PC-3 (cell line): ENCODE data around the gene AMN.

Source experiments
- CTCF ChIP-seq: fragments of 300-600 bp; sonication (generic); conservative IDR thresholded peaks from 2 replicates; pipeline ENCODE4 v1.5.1; 2017; ENCODE audit warnings: antibody characterized with exemption, low read depth, mild to moderate bottlenecking, low read length
- EZH2 ChIP-seq: fragments of 300-600 bp; sonication (generic); IDR thresholded peaks from one replicate; pipeline ENCODE4 v1.6.1; 2017; ENCODE audit warnings: antibody characterized with exemption, mild to moderate bottlenecking, low read length; ENCODE audit not compliant: unreplicated experiment

GRCh38 chr14:102875652-102876051 is 46.8 kb upstream of the AMN start:
- TF ChIP-seq CTCF (no peak), EZH2 (no peak)
